ENCODE data around the gene XIRP2.

XIRP2 gene

DNA sequence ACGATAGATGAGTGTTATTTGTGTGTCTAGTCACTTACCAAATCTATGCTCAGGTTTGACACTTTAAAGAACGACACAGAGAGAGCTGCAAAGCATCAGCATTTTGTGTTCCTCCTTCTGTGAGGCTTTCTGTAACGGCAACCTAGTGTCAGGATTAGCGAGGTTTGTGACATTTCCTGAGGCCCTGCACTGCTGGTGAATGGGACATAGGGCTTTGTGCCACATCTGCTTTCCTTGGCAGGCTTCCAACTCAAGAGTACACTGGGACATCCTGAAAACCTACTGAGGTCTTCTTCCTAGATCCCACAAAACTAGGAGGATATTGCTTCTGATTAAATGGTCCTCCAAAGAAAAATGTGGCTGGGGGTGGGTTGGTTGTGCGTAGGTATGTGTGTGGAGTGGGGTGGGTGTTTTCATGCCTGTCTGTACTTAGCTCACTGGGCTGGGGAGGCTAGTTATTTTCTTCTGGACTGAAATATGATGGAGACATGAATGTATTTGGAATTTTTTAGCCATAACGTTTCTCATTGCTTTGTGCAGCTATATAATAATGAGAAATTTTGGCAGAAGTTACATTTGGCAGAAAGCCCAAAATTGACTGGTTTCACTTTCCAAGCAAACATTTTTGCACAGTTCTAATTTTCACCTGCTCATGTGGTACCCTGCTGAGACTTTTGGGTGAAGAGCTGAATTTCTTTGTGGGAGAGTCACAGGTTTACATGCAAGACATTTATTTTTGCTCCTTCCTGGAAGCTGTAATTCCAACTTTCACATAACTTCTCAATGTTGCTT lies 308.4 kb downstream of the XIRP2 start:
- Histone ChIP-seq H3K27ac (ENCODE audit: insufficient read depth, low read length, poor library complexity, severe bottlenecking) (no peak overlapping the region), H3K4me1 (ENCODE audit: control insufficient read depth, insufficient read depth, low read length, poor library complexity, severe bottlenecking) (no peaks in the 10 kb centered on the region), H3K36me3 (ENCODE audit: control insufficient read depth, insufficient read depth, low read length) (no peaks in the 10 kb centered on the region), H3K9me3 (ENCODE audit: control insufficient read depth, low read length) (no peaks in the 10 kb centered on the region), H3K4me3 (ENCODE audit: insufficient read depth, low read depth, low read length, poor library complexity, severe bottlenecking) (no peak overlapping the region), H3K27me3 (replicated peaks; ENCODE audit: control insufficient read depth, insufficient read depth, low read length, poor library complexity, severe bottlenecking) (no peaks in the 10 kb centered on the region)
- no peak for DNase-seq

- Histone ChIP-seq H3K27me3 (replicated peaks; ENCODE audit: control insufficient read depth, insufficient read depth, low read length, poor library complexity, severe bottlenecking) (no peaks in the 10 kb centered on the region), H3K4me1 (ENCODE audit: control insufficient read depth, insufficient read depth, low read length, poor library complexity, severe bottlenecking) (no peaks in the 10 kb centered on the region), H3K36me3 (ENCODE audit: control insufficient read depth, insufficient read depth, low read length) (no peaks in the 10 kb centered on the region), H3K4me3 (ENCODE audit: insufficient read depth, low read depth, low read length, poor library complexity, severe bottlenecking) (no peak overlapping the region), H3K27ac (ENCODE audit: insufficient read depth, low read length, poor library complexity, severe bottlenecking) (no peak overlapping the region), H3K9me3 (ENCODE audit: control insufficient read depth, low read length) (no peaks in the 10 kb centered on the region)
- no peak for DNase-seq
These were observed 309.7 kb downstream of the XIRP2 start for GRCh38 chr2:167198009-167198408.

DNA sequence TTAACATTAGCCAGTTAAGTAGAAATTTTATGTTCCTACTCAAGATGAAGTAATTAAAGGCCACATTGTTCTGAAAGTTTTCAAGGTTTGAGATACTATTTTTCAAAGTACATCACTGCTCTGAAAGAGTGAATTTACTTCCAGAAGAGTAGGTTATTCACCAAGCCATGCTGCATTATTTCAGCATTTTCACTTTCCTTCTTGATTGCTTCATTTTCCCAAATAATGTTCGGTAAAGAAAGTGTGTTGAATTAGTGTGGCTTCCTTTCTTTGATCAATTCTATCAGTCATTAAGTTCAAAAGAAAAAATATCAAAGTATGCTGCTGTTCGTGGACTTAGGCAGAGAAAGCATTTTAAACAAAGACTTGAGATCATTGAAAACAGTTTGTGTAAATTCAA lies 310.3 kb downstream of the XIRP2 start:
- Histone ChIP-seq H3K9me3 (ENCODE audit: control insufficient read depth, low read length) (no peaks in the 10 kb centered on the region), H3K27me3 (replicated peaks; ENCODE audit: control insufficient read depth, insufficient read depth, low read length, poor library complexity, severe bottlenecking) (no peaks in the 10 kb centered on the region), H3K27ac (ENCODE audit: insufficient read depth, low read length, poor library complexity, severe bottlenecking) (no peak overlapping the region), H3K4me1 (ENCODE audit: control insufficient read depth, insufficient read depth, low read length, poor library complexity, severe bottlenecking) (no peaks in the 10 kb centered on the region), H3K36me3 (ENCODE audit: control insufficient read depth, insufficient read depth, low read length) (no peaks in the 10 kb centered on the region), H3K4me3 (ENCODE audit: insufficient read depth, low read depth, low read length, poor library complexity, severe bottlenecking) (no peak overlapping the region)
- no peak for DNase-seq

DNA sequence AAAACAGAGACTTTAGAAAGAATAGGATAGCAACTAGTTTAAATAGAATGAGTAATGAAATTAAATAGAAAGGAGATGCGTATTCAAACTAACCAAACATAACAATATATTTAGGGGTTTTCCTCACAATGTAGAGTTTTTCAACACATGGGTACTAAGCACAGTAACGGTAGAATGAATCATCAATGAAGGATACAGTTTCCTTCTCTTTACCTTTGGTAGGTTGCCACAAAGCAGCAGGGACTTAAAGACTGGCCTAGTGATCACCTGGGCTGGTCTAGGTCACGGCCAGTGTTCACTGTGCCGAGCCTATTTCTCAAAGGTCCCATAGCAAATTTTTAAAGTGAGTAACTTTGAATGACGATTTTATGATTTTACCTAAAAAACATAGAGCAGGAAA lies 311.7 kb downstream of the XIRP2 start:
- no peak overlapping the region for H3K4me3 ChIP-seq (ENCODE audit: insufficient read depth, low read depth, low read length, poor library complexity, severe bottlenecking)
- H3K27ac ChIP-seq (ENCODE audit: insufficient read depth, low read length, poor library complexity, severe bottlenecking): no peak overlapping the region
- DNase-seq: no peak
- no peaks in the 10 kb centered on the region for H3K27me3 ChIP-seq (replicated peaks; ENCODE audit: control insufficient read depth, insufficient read depth, low read length, poor library complexity, severe bottlenecking)
- no peaks in the 10 kb centered on the region for H3K9me3 ChIP-seq (ENCODE audit: control insufficient read depth, low read length)
- no peaks in the 10 kb centered on the region for H3K36me3 ChIP-seq (ENCODE audit: control insufficient read depth, insufficient read depth, low read length)
- H3K4me1 ChIP-seq (ENCODE audit: control insufficient read depth, insufficient read depth, low read length, poor library complexity, severe bottlenecking): no peaks in the 10 kb centered on the region

DNA sequence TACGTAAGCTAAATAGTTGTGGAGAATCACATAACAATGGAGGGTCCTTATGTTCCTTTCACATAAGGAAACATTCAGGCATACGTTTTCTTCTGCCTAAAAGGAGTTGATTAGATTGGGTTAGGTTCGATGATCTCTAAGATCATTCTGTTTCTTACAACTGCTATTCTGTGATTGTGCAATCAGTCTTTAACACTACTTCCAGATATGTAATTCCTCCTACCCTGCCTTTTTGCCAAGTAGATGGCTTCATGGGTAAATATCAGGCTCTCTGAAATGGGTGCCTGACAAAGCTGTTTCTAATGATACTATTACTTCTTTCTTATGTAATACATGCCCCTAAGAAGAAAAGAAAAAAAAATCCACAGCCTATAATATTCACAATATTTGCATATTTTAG lies 321.5 kb downstream of the XIRP2 start:
- Histone ChIP-seq H3K36me3 (ENCODE audit: control insufficient read depth, insufficient read depth, low read length) (no peaks in the 10 kb centered on the region), H3K27me3 (replicated peaks; ENCODE audit: control insufficient read depth, insufficient read depth, low read length, poor library complexity, severe bottlenecking) (no peaks in the 10 kb centered on the region), H3K27ac (ENCODE audit: insufficient read depth, low read length, poor library complexity, severe bottlenecking) (no peak overlapping the region), H3K9me3 (ENCODE audit: control insufficient read depth, low read length) (no peaks in the 10 kb centered on the region), H3K4me1 (ENCODE audit: control insufficient read depth, insufficient read depth, low read length, poor library complexity, severe bottlenecking) (no peaks in the 10 kb centered on the region), H3K4me3 (ENCODE audit: insufficient read depth, low read depth, low read length, poor library complexity, severe bottlenecking) (no peak overlapping the region)
- DNase-seq: no peak

GRCh38 chr2:167212014-167212648 lies 323.9 kb downstream of the XIRP2 start:
- Histone ChIP-seq H3K36me3 (ENCODE audit: control insufficient read depth, insufficient read depth, low read length) (no peaks in the 10 kb centered on the region), H3K27me3 (replicated peaks; ENCODE audit: control insufficient read depth, insufficient read depth, low read length, poor library complexity, severe bottlenecking) (no peaks in the 10 kb centered on the region), H3K4me3 (ENCODE audit: insufficient read depth, low read depth, low read length, poor library complexity, severe bottlenecking) (no peak overlapping the region), H3K9me3 (ENCODE audit: control insufficient read depth, low read length) (no peaks in the 10 kb centered on the region), H3K27ac (ENCODE audit: insufficient read depth, low read length, poor library complexity, severe bottlenecking) (no peak overlapping the region), H3K4me1 (ENCODE audit: control insufficient read depth, insufficient read depth, low read length, poor library complexity, severe bottlenecking) (no peaks in the 10 kb centered on the region)
- no peak for DNase-seq

DNA sequence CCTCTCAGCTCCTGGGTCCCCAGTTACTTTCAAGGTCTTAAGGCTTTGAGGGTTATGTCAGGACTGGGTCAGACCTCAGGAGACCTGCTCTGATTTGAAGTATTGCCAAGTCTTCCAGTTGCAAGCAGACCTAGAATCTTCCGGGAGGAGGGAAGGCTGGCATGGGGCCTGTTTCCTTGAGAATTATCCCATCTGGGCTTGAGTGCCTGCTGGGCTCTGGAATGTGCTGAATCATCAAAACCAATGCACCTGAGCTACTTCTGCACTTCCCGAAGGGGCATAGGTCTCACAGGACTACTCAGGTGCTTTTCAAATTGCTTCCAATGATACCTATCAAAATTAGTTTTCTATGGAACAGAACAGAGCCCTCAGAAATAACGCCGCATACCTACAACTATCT lies 327.3 kb downstream of the XIRP2 start:
- no peaks in the 10 kb centered on the region for H3K36me3 ChIP-seq (ENCODE audit: control insufficient read depth, insufficient read depth, low read length)
- H3K27ac ChIP-seq (ENCODE audit: insufficient read depth, low read length, poor library complexity, severe bottlenecking): no peak overlapping the region
- no peak for DNase-seq
- H3K4me1 ChIP-seq (ENCODE audit: control insufficient read depth, insufficient read depth, low read length, poor library complexity, severe bottlenecking): no peaks in the 10 kb centered on the region
- no peaks in the 10 kb centered on the region for H3K9me3 ChIP-seq (ENCODE audit: control insufficient read depth, low read length)
- H3K4me3 ChIP-seq (ENCODE audit: insufficient read depth, low read depth, low read length, poor library complexity, severe bottlenecking): no peak overlapping the region
- no peaks in the 10 kb centered on the region for H3K27me3 ChIP-seq (replicated peaks; ENCODE audit: control insufficient read depth, insufficient read depth, low read length, poor library complexity, severe bottlenecking)

- no peak for DNase-seq
- no peak overlapping the region for H3K27ac ChIP-seq (ENCODE audit: insufficient read depth, low read length, poor library complexity, severe bottlenecking)
- H3K4me3 ChIP-seq (ENCODE audit: insufficient read depth, low read depth, low read length, poor library complexity, severe bottlenecking): no peak overlapping the region
- no peaks in the 10 kb centered on the region for H3K27me3 ChIP-seq (replicated peaks; ENCODE audit: control insufficient read depth, insufficient read depth, low read length, poor library complexity, severe bottlenecking)
- H3K9me3 ChIP-seq (ENCODE audit: control insufficient read depth, low read length): no peaks in the 10 kb centered on the region
- H3K36me3 ChIP-seq (ENCODE audit: control insufficient read depth, insufficient read depth, low read length): no peaks in the 10 kb centered on the region
- no peaks in the 10 kb centered on the region for H3K4me1 ChIP-seq (ENCODE audit: control insufficient read depth, insufficient read depth, low read length, poor library complexity, severe bottlenecking)
These were observed 349.2 kb downstream of the XIRP2 start for GRCh38 chr2:167237478-167237877.

DNA sequence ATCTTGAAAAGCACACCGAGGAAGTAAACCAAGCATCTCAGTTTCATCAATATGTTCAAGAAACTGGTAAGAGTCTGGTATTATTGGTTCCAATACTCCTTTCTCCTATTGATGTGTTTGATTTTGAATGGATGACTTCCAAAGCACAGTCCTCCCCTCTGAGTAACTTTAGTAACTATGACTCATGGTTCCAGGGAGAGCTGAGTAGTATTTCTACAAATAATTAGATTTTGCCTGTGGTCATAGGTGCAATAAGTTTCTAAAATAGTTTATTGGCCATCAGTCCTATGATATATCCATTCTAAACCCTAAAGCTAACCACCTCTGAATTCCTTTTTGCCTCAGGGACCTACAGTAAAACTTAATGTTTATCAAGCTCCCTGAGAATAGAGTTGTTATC lies 352.4 kb downstream of the XIRP2 start:
- Histone ChIP-seq H3K36me3 (ENCODE audit: control insufficient read depth, insufficient read depth, low read length) (no peaks in the 10 kb centered on the region), H3K4me1 (ENCODE audit: control insufficient read depth, insufficient read depth, low read length, poor library complexity, severe bottlenecking) (no peaks in the 10 kb centered on the region), H3K27ac (ENCODE audit: insufficient read depth, low read length, poor library complexity, severe bottlenecking) (no peak overlapping the region), H3K9me3 (ENCODE audit: control insufficient read depth, low read length) (no peaks in the 10 kb centered on the region), H3K27me3 (replicated peaks; ENCODE audit: control insufficient read depth, insufficient read depth, low read length, poor library complexity, severe bottlenecking) (no peaks in the 10 kb centered on the region), H3K4me3 (ENCODE audit: insufficient read depth, low read depth, low read length, poor library complexity, severe bottlenecking) (no peak overlapping the region)
- DNase-seq: no peak

- no peaks in the 10 kb centered on the region for H3K36me3 ChIP-seq (ENCODE audit: control insufficient read depth, insufficient read depth, low read length)
- no peak overlapping the region for H3K27ac ChIP-seq (ENCODE audit: insufficient read depth, low read length, poor library complexity, severe bottlenecking)
- no peak for DNase-seq
- H3K27me3 ChIP-seq (replicated peaks; ENCODE audit: control insufficient read depth, insufficient read depth, low read length, poor library complexity, severe bottlenecking): no peaks in the 10 kb centered on the region
- H3K4me1 ChIP-seq (ENCODE audit: control insufficient read depth, insufficient read depth, low read length, poor library complexity, severe bottlenecking): no peaks in the 10 kb centered on the region
- no peak overlapping the region for H3K4me3 ChIP-seq (ENCODE audit: insufficient read depth, low read depth, low read length, poor library complexity, severe bottlenecking)
- H3K9me3 ChIP-seq (ENCODE audit: control insufficient read depth, low read length): no peaks in the 10 kb centered on the region
These were observed 360.9 kb downstream of the XIRP2 start for GRCh38 chr2:167249197-167249596.

Data from effector memory CD4-positive, alpha-beta T cell (primary cell).